Upper lobe of right lung (tissue), 1 donor: ENCODE results near the gene OLFML2A. TPM values are rescaled to one million over a fixed set of nuclear protein-coding genes. Genes with fewer than 3 reads are reported as not detected.

ENCODE experiments used
- ATAC-seq: fragments of 200-7000 bp; cut with Tn5 transposase; one replicate; pipeline ENCODE4 v1.9.1; 2020; ENCODE audit warnings: mild to moderate bottlenecking, moderate library complexity
- DNase-seq: peaks from one replicate; pipeline ENCODE4 v3.0.0-alpha.2; 2020
- H3K27ac ChIP-seq: fragments of 200-600 bp; one replicate; pipeline ENCODE4 v1.8.0; 2022
- H3K27me3 ChIP-seq: fragments of 200-600 bp; one replicate; pipeline ENCODE4 v1.8.0; 2022; ENCODE audit warnings: mild to moderate bottlenecking
- H3K36me3 ChIP-seq: fragments of 200-600 bp; one replicate; pipeline ENCODE4 v1.8.0; 2022
- H3K4me1 ChIP-seq: fragments of 200-600 bp; one replicate; pipeline ENCODE4 v1.8.0; 2022
- H3K4me3 ChIP-seq: fragments of 200-600 bp; one replicate; pipeline ENCODE4 v1.8.0; 2022; ENCODE audit warnings: mild to moderate bottlenecking
- H3K9me3 ChIP-seq: fragments of 200-600 bp; one replicate; pipeline ENCODE4 v1.8.0; 2022
- CTCF ChIP-seq: fragments of 200-600 bp; IDR thresholded peaks from one replicate; pipeline ENCODE4 v1.8.0; 2022; ENCODE audit warnings: antibody characterized with exemption
- intact Hi-C: fragments of 100-400 bp; cut with DNase I; formaldehyde crosslinking; loops from one replicate; pipeline ENCODE4 v1.11.0; 2022
- total RNA-seq: library from RNA; stranded (reverse); fragmentation: NEBNext Ultra II Directional; extraction: Animal tissue kit (Norgen Biotek cat#: 25700); gene quantifications from one replicate; pipeline ENCODE4 v1.2.1, GENCODE V29; 2021
- donor health status: DM: no; HTN: yes; CAD: no; lungs with severe emphysema.

The OLFML2A gene
- total RNA-seq, 1 donor from 2014 or later: 39.5 TPM

DNA sequence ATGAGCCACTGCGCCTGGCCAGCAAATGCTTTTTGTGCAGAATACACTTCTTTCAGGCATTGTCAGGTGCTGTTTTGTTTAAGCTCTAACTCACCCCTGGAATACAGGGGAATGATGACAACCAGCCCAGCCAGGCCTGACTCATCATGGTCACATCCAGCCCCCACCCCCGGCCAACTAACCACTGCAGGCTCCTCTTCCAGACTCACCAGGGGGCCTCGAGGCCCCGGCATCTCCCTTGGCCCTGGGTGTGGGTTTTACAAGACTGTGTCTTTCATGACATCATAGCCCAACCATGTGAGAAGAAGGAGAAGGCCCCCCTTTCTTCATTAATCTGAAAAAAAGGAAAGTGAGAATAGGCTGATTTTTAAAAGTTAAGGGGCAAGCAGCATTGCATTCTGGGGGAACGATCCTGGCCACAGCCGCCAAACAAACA is 35.5 kb downstream of the OLFML2A start:
- TF ChIP-seq CTCF: no peak
- ATAC-seq: no peak
- no peak overlapping the region for H3K4me3 ChIP-seq
- H3K27me3 ChIP-seq: no peaks in the 10 kb centered on the region
- H3K4me1 ChIP-seq: no peaks in the 10 kb centered on the region
- intact Hi-C loops: no loop called here
- H3K36me3 ChIP-seq: no peaks in the 10 kb centered on the region
- H3K27ac ChIP-seq: no peak overlapping the region
- no peak for DNase-seq
- no peaks in the 10 kb centered on the region for H3K9me3 ChIP-seq

- Histone ChIP-seq H3K9me3 (no peaks in the 10 kb centered on the region), H3K4me1 (no peaks in the 10 kb centered on the region), H3K27me3 (no peaks in the 10 kb centered on the region), H3K27ac (no peak overlapping the region), H3K36me3 (no peaks in the 10 kb centered on the region), H3K4me3 (no peak overlapping the region)
- ATAC-seq (no peak), DNase-seq (no peak)
- intact Hi-C loops: no loop called here
- TF ChIP-seq CTCF: no peak
Measured at GRCh38 chr9:124813041-124813440, 36.1 kb downstream of the OLFML2A start.

DNA sequence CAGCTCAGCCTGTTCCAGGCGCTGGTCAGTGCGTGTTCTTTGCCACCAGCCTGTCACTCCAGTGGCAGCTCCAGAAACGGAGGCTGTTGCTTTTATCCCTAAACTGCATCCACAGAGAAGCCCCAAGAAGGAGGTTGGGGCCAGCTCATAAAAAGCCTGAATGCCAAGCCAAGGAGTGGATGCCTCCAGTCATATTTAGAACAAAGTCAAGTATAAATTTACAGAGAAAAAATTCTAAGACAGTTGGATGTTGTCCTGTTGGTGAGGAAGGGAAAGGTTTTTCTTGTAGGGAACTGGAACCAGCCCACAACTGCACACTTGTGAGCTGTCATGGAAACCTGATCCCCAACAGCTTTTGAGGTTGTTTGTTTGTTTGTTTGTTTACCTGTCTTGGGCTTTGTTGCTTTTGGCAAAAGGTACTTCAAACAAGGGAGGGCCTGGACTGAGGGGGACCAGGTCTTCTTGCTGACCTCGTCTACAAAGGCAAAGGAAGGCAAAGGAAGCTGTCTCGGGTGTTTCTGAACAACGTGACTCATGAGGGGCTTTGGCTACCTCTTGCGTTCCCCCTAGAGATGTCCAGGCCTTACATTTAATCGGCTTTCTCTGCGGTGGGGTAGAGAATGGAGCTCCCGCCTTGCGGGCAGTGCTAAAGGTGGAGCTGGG is 36.7 kb downstream of the OLFML2A start:
- intact Hi-C loops: no loop called here
- Histone ChIP-seq H3K4me3 (no peak overlapping the region), H3K27ac (no peak overlapping the region), H3K27me3 (no peaks in the 10 kb centered on the region), H3K4me1 (no peaks in the 10 kb centered on the region), H3K9me3 (no peaks in the 10 kb centered on the region), H3K36me3 (no peaks in the 10 kb centered on the region)
- no peak for DNase-seq
- TF ChIP-seq CTCF: no peak
- no peak for ATAC-seq

GRCh38 chr9:124814164-124814535 is 37.2 kb downstream of the OLFML2A start:
- no peak overlapping the region for H3K4me3 ChIP-seq
- H3K4me1 ChIP-seq: no peaks in the 10 kb centered on the region
- ATAC-seq (no peak), DNase-seq (no peak)
- H3K36me3 ChIP-seq: no peaks in the 10 kb centered on the region
- H3K27ac ChIP-seq: no peak overlapping the region
- no peak for TF ChIP-seq CTCF
- H3K9me3 ChIP-seq: no peaks in the 10 kb centered on the region
- intact Hi-C loops: no loop called here
- H3K27me3 ChIP-seq: no peaks in the 10 kb centered on the region

DNA sequence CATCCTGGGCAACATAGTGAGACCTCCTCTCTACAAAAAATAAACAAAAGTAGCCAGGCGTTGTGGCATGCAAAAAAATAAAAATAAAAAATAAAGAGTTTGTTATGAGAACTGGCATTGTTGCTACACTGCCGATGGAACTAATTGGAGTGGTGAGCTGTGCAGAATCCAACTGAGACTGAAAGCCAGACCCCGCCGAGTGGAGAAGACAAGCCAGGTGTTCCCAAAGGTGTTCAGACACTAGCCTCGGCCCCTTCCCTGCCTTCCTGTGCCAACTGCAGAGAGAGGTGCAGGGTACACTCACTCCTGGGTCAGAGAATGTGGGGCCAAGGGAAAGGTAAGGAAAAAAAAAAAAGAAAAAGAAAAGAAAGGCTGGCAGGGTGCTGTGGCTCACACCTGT is 38.7 kb downstream of the OLFML2A start:
- DNase-seq (no peak), ATAC-seq (no peak)
- TF ChIP-seq CTCF: no peak
- Histone ChIP-seq H3K9me3 (no peaks in the 10 kb centered on the region), H3K27ac (no peak overlapping the region), H3K36me3 (no peaks in the 10 kb centered on the region), H3K27me3 (no peaks in the 10 kb centered on the region), H3K4me1 (no peaks in the 10 kb centered on the region), H3K4me3 (no peak overlapping the region)
- intact Hi-C loops: no loop called here
